Natural killer cell (primary cell): ENCODE results near the gene AP1G1. TPM values are rescaled to one million over a fixed set of nuclear protein-coding genes. Genes with fewer than 3 reads are reported as not detected.

Source experiments
- ATAC-seq, 3 donors: fragments of 150-1000 bp in 2 of 3; fragments of 200-7000 bp in 1 of 3; cut with Tn5 transposase; 1 replicate in 1 of 3; 2 replicates in 2 of 3; pipeline ENCODE4 v1.10.0; 2021; ENCODE audit warnings: mild to moderate bottlenecking in 2 of 3, moderate library complexity in 2 of 3
- DNase-seq, 2 donors: peaks; one replicate each; pipeline versions ENCODE4 v3.0.0 to v3.0.0-alpha.2; 2013 to 2021; ENCODE audit warnings: mixed read lengths in 1 of 2
- H3K27ac ChIP-seq: one replicate; pipeline ENCODE4 v1.5.1; 2013; ENCODE audit warnings: mild to moderate bottlenecking, low read length
- H3K27me3 ChIP-seq: one replicate; pipeline ENCODE4 v1.6.1; 2013; ENCODE audit warnings: low read length; ENCODE audit not compliant: control insufficient read depth, insufficient read depth
- H3K36me3 ChIP-seq: one replicate; pipeline ENCODE4 v1.6.1; 2013; ENCODE audit warnings: low read length; ENCODE audit not compliant: control insufficient read depth, insufficient read depth
- H3K4me1 ChIP-seq: one replicate; pipeline ENCODE4 v1.6.1; 2013; ENCODE audit warnings: low read length; ENCODE audit not compliant: control insufficient read depth, insufficient read depth
- H3K4me3 ChIP-seq: one replicate; pipeline ENCODE4 v1.5.1; 2013; ENCODE audit warnings: low read length
- H3K9me3 ChIP-seq: one replicate; pipeline ENCODE4 v1.6.1; 2013; ENCODE audit warnings: low read length; ENCODE audit not compliant: control insufficient read depth, insufficient read depth
- H3K27ac Mint-ChIP-seq, 2 donors: one replicate each; pipeline ENCODE4 v1.8.0; 2022; ENCODE audit warnings: mild to moderate bottlenecking in 2 of 2, mixed read lengths in 2 of 2, moderate library complexity in 1 of 2
- H3K27me3 Mint-ChIP-seq, 2 donors: one replicate each; pipeline ENCODE4 v1.8.0; 2022; ENCODE audit warnings: low read depth in 2 of 2, mixed read lengths in 2 of 2
- H3K36me3 Mint-ChIP-seq: one replicate; pipeline ENCODE4 v1.8.0; 2022; ENCODE audit warnings: mixed read lengths
- H3K4me1 Mint-ChIP-seq, 2 donors: one replicate each; pipeline ENCODE4 v1.8.0; 2022; ENCODE audit warnings: mixed read lengths in 2 of 2
- H3K4me3 Mint-ChIP-seq: one replicate; pipeline ENCODE4 v1.8.0; 2022; ENCODE audit warnings: mild to moderate bottlenecking, moderate library complexity, mixed read lengths
- H3K9me3 Mint-ChIP-seq, 2 donors: one replicate each; pipeline ENCODE4 v1.8.0; 2022; ENCODE audit warnings: mixed read lengths in 2 of 2
- WGBS: methylation state at CpG from one replicate; pipeline ENCODE4 v1.1.7; 2013; ENCODE audit warnings: missing lambda C conversion rate; ENCODE audit not compliant: insufficient coverage; 5-methylcytosine and 5-hydroxymethylcytosine counted together
- intact Hi-C: fragments of 100-400 bp; cut with micrococcal nuclease; formaldehyde crosslinking; loops from one replicate; pipeline ENCODE4 v1.14.2; 2022
- total RNA-seq, 4 donors: library from RNA; stranded (reverse); fragments of 120-200 nt in 1 of 4; gene quantifications; one replicate each; pipeline versions ENCODE4 v1.2.3 to v1.2.4, GENCODE V29; 2013 to 2022
- TF ChIP-seq, protein P1 (sequence below): fragments of 200-600 bp; IDR thresholded peaks from one replicate; pipeline ENCODE4 v1.8.0; 2022; ENCODE audit warnings: antibody characterized with exemption

The AP1G1 gene
- total RNA-seq, 3 donors from 2014 or later (not counting 1 experiment from before 2014, with no cell fraction given) = 176 to 212 (median 188) TPM

- 100% methylated on average over 1 of the region's 4 CpGs for WGBS
- no peak overlapping the region for H3K4me3 ChIP-seq
- H3K36me3 ChIP-seq = peaks cover 23% of the 10 kb centered on the region
- H3K27me3 Mint-ChIP-seq = no peaks in the 10 kb centered on the region
- H3K36me3 Mint-ChIP-seq = no peaks in the 10 kb centered on the region
- H3K4me1 Mint-ChIP-seq = peaks cover 27 to 28% of the 10 kb centered on the region in 2 donors
- H3K27me3 ChIP-seq = no peaks in the 10 kb centered on the region
- peak overlapping the region; percentile 31 for H3K4me3 Mint-ChIP-seq
- DNase-seq (no peak), ATAC-seq (no peak)
- no peak overlapping the region for H3K27ac ChIP-seq
- H3K9me3 Mint-ChIP-seq = no peaks in the 10 kb centered on the region
- peak overlapping the region; percentile 51 to 67 for H3K27ac Mint-ChIP-seq
- no peaks in the 10 kb centered on the region for H3K9me3 ChIP-seq
- intact Hi-C loops = no loop called here
- TF ChIP-seq, protein P1, sequence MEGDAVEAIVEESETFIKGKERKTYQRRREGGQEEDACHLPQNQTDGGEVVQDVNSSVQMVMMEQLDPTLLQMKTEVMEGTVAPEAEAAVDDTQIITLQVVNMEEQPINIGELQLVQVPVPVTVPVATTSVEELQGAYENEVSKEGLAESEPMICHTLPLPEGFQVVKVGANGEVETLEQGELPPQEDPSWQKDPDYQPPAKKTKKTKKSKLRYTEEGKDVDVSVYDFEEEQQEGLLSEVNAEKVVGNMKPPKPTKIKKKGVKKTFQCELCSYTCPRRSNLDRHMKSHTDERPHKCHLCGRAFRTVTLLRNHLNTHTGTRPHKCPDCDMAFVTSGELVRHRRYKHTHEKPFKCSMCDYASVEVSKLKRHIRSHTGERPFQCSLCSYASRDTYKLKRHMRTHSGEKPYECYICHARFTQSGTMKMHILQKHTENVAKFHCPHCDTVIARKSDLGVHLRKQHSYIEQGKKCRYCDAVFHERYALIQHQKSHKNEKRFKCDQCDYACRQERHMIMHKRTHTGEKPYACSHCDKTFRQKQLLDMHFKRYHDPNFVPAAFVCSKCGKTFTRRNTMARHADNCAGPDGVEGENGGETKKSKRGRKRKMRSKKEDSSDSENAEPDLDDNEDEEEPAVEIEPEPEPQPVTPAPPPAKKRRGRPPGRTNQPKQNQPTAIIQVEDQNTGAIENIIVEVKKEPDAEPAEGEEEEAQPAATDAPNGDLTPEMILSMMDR = no peak
- H3K4me1 ChIP-seq = no peaks in the 10 kb centered on the region
Measured at GRCh38 chr16:71775949-71776348, 32.7 kb downstream of the AP1G1 start.

DNA sequence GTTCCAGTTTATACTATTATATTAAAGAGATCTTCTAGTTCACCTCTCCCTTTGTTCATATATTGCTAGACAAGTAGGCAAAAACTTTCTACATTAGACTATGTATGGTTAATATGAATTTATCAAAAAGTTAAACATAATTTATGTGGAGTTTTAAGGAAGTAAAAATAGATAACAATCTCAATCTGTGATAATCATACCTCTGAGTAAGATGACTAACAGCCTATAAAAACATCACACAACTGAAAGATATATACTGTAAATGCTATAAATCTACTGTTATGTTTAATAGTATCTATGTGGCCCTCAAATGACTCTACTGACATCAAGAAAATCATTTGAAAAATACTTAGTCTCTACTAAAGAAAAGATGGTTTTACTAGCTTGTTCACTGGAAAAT lies 37.1 kb downstream of the AP1G1 start:
- Mint-ChIP-seq H3K4me1 (peaks cover 13 to 23% of the 10 kb centered on the region in 2 donors), H3K27me3 (no peaks in the 10 kb centered on the region), H3K36me3 (peaks cover 7% of the 10 kb centered on the region), H3K4me3 (no peak overlapping the region), H3K9me3 (no peaks in the 10 kb centered on the region), H3K27ac (peak overlapping the region in 1 of 2 donors; percentile 32)
- DNase-seq = no peak
- Histone ChIP-seq H3K27ac (no peak overlapping the region), H3K9me3 (no peaks in the 10 kb centered on the region), H3K36me3 (peaks cover 47% of the 10 kb centered on the region), H3K27me3 (no peaks in the 10 kb centered on the region), H3K4me1 (no peaks in the 10 kb centered on the region), H3K4me3 (no peak overlapping the region)
- intact Hi-C loops = no loop called here
- TF ChIP-seq, protein P1 = no peak
- no peak for ATAC-seq

- Histone ChIP-seq H3K27ac (no peak overlapping the region), H3K36me3 (peaks cover 51% of the 10 kb centered on the region), H3K27me3 (no peaks in the 10 kb centered on the region), H3K4me3 (no peak overlapping the region), H3K9me3 (no peaks in the 10 kb centered on the region), H3K4me1 (no peaks in the 10 kb centered on the region)
- Mint-ChIP-seq H3K4me1 (peaks cover 4 to 9% of the 10 kb centered on the region in 2 donors), H3K4me3 (no peak overlapping the region), H3K9me3 (no peaks in the 10 kb centered on the region), H3K27ac (peak overlapping the region in 1 of 2 donors; percentile 14), H3K36me3 (peaks cover 7% of the 10 kb centered on the region), H3K27me3 (no peaks in the 10 kb centered on the region)
- TF ChIP-seq, protein P1 = no peak
- intact Hi-C loops = no loop called here
- WGBS = 100% methylated on average over 1 of the region's 1 CpG
- no peak for DNase-seq
- no peak for ATAC-seq
Measured at GRCh38 chr16:71769222-71769621, 39.4 kb downstream of the AP1G1 start.
